Gastrocnemius medialis (tissue), 4 donors: ENCODE measurements around the gene CFAP157.

Experiments
- CTCF ChIP-seq, 5 experiments: fragments of 450-650 bp in 3 of 5; fragments of 200-600 bp in 2 of 5; sonication (generic) in 2 of 5; IDR thresholded peaks in 4 of 5; conservative IDR thresholded peaks in 1 of 5; 1 replicate in 4 of 5; 2 replicates in 1 of 5; pipeline ENCODE4 v1.5.1; 2016 to 2019; ENCODE audit warnings: antibody characterized with exemption in 5 of 5, mild to moderate bottlenecking in 3 of 5, moderate library complexity in 3 of 5
- POLR2A ChIP-seq, 2 donors: fragments of 450-650 bp; IDR thresholded peaks; one replicate each; pipeline ENCODE4 v1.6.1; 2017; ENCODE audit warnings: antibody characterized with exemption in 2 of 2, mild to moderate bottlenecking in 2 of 2, moderate library complexity in 2 of 2

- TF ChIP-seq POLR2A (IDR thresholded peaks at IDR 0.05): no peak
- no peak for TF ChIP-seq CTCF (IDR thresholded peaks at IDR 0.05 in 4 of 5, conservative IDR thresholded peaks at IDR 0.05 in 1 of 5)
These were observed 23.5 kb downstream of the CFAP157 start for GRCh38 chr9:127730262-127730661.
